K562 (cell line): ENCODE measurements around the gene HLA-E. TPM values are rescaled to one million over a fixed set of nuclear protein-coding genes. Genes with fewer than 3 reads are reported as not detected.

Experiments used
- ESRRA ChIP-seq: fragments of 450-650 bp; IDR thresholded peaks from 2 replicates; pipeline ENCODE4 v1.6.1; 2014; ENCODE audit warnings: low read depth, mild to moderate bottlenecking, moderate library complexity, borderline replicate concordance
- EZH2 ChIP-seq: IDR thresholded peaks from 2 replicates; pipeline ENCODE4 v1.6.1; 2012; ENCODE audit warnings: low read depth, mild to moderate bottlenecking, inconsistent platforms, low read length, borderline replicate concordance
- GTF2F1 ChIP-seq: IDR thresholded peaks from 2 replicates; pipeline ENCODE4 v1.6.1; 2011; ENCODE audit warnings: low read depth, low read length, improper control_type of control experiment
- HDAC8 ChIP-seq: fragments of 450-650 bp; IDR thresholded peaks from 2 replicates; pipeline ENCODE4 v1.6.1; 2016; ENCODE audit warnings: mild to moderate bottlenecking, missing genetic modification characterization, moderate library complexity, missing compliant biosample characterization
- JUND ChIP-seq, 2 experiments: IDR thresholded peaks; 2 replicates in 1 of 2; 3 replicates in 1 of 2; pipeline ENCODE4 v1.6.1; 2011; ENCODE audit warnings: borderline replicate concordance in 2 of 2, low read depth in 2 of 2, low read length in 2 of 2, improper control_type of control experiment in 1 of 2, missing biosample characterization in 1 of 2, missing genetic modification characterization in 1 of 2, missing genetic modification reagents in 1 of 2
- RERE ChIP-seq: sonication (generic); formaldehyde crosslinking; IDR thresholded peaks from 2 replicates; pipeline ENCODE4 v1.8.0; 2023; ENCODE audit warnings: missing genetic modification reagents, mild to moderate bottlenecking, borderline replicate concordance
- SREBF1 ChIP-seq: fragments of 150-350 bp; IDR thresholded peaks from 2 replicates; pipeline ENCODE4 v1.6.1; 2014; ENCODE audit warnings: antibody characterized with exemption, low read depth, low read length, borderline replicate concordance
- TCF3 ChIP-seq: sonication (generic); formaldehyde crosslinking; IDR thresholded peaks from 2 replicates; pipeline ENCODE4 v1.4.0; 2020; ENCODE audit warnings: mild to moderate bottlenecking, missing genetic modification reagents
- USF1 ChIP-seq: sonication (generic); formaldehyde crosslinking; IDR thresholded peaks from 2 replicates; pipeline ENCODE4 v1.9.0; 2022; ENCODE audit warnings: mild to moderate bottlenecking, missing genetic modification reagents
- ZNF431 ChIP-seq: sonication (generic); formaldehyde crosslinking; IDR thresholded peaks from 2 replicates; pipeline ENCODE4 v1.8.0; 2022; ENCODE audit warnings: mild to moderate bottlenecking, missing genetic modification reagents
- polyA plus RNA-seq, 8 experiments: library from polyadenylated mRNA; depleted of rRNA in 4 of 8; stranded (reverse) in 5 of 8; unstranded in 3 of 8; fragments of >200 nt; fragmentation: Nextera tagmentation in 2 of 8; fragmentation: Illumina TruSeq in 1 of 8; extraction: Ambion mirVana in 2 of 8; extraction: Trizol in 1 of 8; gene quantifications; 2 replicates each; pipeline versions ENCODE4 v1.2.1 to v1.2.3, GENCODE V29; 2011 to 2014; ENCODE audit warnings: inconsistent platforms in 1 of 8, missing spikeins in 1 of 8
- total RNA-seq, 7 experiments: library from RNA; depleted of rRNA in 6 of 7; stranded (reverse); fragments of >200 nt in 6 of 7; fragmentation: Illumina TruSeq in 2 of 7; extraction: Trizol in 2 of 7; gene quantifications; 2 replicates each; pipeline versions ENCODE4 v1.2.1 to v1.2.3, GENCODE V29; 2011 to 2021; ENCODE audit warnings: low replicate concordance in 1 of 7

Gene HLA-E
- total and polyA plus RNA-seq, 9 of the 15 experiments (the other 6 are each of a cell fraction or from before 2014, with no cell fraction given) = 3.2 to 39.9 (median 26.8) TPM

- TF ChIP-seq JUND (IDR thresholded peaks at IDR 0.05; ENCODE audit: borderline replicate concordance, low read depth, low read length) = no peak
- no peak for TF ChIP-seq JUND (tag; IDR thresholded peaks at IDR 0.05; ENCODE audit: borderline replicate concordance, low read depth, low read length)
- no peak for TF ChIP-seq RERE (CRISPR knock-in tag)
- TF ChIP-seq TCF3 (CRISPR knock-in tag) = no peak
- no peak for TF ChIP-seq GTF2F1
- TF ChIP-seq ESRRA = 0 out of 2 replicates have a peak, but pooled peaks have one; percentile 43
- peak; percentile 28; the same call in 1 of the 2 replicates for TF ChIP-seq USF1
- no peak for TF ChIP-seq SREBF1
- TF ChIP-seq HDAC8 (tag) = no peak
- peak; percentile 81; the same call in 1 of the 2 replicates for TF ChIP-seq EZH2
- no peak for TF ChIP-seq ZNF431 (CRISPR knock-in tag)
- TF ChIP-seq, all 486 proteins: peak for 3
Observed at GRCh38 chr6:30465595-30466306, 23.6 kb upstream of the HLA-E start (continued).
